Vagina (tissue), 2 donors: ENCODE results near the gene RPL15.
"Not testable (repeated sequence)": the region's sequence is repeated elsewhere in the genome, so short reads cannot be mapped to it uniquely, and the experiment has no call there.

Experiments used
- POLR2A ChIP-seq, 2 donors: fragments of 450-650 bp; IDR thresholded peaks; one replicate each; pipeline ENCODE4 v1.6.1; 2017; ENCODE audit warnings: antibody characterized with exemption in 2 of 2, mild to moderate bottlenecking in 2 of 2, moderate library complexity in 2 of 2
- POLR2AphosphoS5 ChIP-seq, 2 donors: sonication (generic); formaldehyde crosslinking; IDR thresholded peaks; one replicate each; pipeline ENCODE4 v1.9.0; 2017; ENCODE audit warnings: antibody characterized with exemption in 2 of 2, mild to moderate bottlenecking in 2 of 2, low read depth in 1 of 2; ENCODE audit not compliant: insufficient read depth in 1 of 2
- TF ChIP-seq, protein P1 (sequence below), 3 experiments: fragments of 450-650 bp in 2 of 3; fragments of 200-600 bp in 1 of 3; sonication (generic) in 1 of 3; IDR thresholded peaks; one replicate each; pipeline ENCODE4 v1.5.1; 2017 to 2019; ENCODE audit warnings: antibody characterized with exemption in 3 of 3, mild to moderate bottlenecking in 2 of 3, moderate library complexity in 2 of 3

DNA sequence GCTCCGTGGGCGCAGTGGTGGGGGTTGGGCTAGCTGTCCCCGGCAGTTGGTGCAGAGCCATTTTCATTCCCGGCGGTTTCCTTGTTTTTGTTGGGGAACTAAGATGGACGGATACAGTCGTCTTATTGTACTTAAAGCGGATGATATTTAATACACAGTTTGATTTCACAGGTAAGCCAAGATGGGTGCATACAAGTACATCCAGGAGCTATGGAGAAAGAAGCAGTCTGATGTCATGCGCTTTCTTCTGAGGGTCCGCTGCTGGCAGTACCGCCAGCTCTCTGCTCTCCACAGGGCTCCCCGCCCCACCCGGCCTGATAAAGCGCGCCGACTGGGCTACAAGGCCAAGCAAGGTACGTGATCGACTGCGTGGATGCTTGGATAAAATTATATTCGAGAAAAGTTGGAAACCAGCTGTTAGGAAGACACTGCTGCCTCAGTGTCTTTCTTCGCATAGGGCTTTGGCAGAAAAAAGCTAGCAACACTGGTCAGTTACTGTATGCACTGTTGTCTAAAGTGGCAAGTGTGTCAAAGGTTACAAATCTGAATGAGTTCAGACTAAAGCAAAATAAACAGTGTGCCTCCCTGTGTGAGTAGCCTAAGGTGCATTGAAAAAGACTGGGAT lies 859 bp downstream of the RPL15 start:
- TF ChIP-seq, protein P1, sequence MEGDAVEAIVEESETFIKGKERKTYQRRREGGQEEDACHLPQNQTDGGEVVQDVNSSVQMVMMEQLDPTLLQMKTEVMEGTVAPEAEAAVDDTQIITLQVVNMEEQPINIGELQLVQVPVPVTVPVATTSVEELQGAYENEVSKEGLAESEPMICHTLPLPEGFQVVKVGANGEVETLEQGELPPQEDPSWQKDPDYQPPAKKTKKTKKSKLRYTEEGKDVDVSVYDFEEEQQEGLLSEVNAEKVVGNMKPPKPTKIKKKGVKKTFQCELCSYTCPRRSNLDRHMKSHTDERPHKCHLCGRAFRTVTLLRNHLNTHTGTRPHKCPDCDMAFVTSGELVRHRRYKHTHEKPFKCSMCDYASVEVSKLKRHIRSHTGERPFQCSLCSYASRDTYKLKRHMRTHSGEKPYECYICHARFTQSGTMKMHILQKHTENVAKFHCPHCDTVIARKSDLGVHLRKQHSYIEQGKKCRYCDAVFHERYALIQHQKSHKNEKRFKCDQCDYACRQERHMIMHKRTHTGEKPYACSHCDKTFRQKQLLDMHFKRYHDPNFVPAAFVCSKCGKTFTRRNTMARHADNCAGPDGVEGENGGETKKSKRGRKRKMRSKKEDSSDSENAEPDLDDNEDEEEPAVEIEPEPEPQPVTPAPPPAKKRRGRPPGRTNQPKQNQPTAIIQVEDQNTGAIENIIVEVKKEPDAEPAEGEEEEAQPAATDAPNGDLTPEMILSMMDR (IDR thresholded peaks at IDR 0.05): not testable (repeated sequence)
- TF ChIP-seq POLR2A (IDR thresholded peaks at IDR 0.05); POLR2AphosphoS5 (IDR thresholded peaks at IDR 0.05; ENCODE audit: insufficient read depth in 1 of 2, low read depth in 1 of 2): not testable (repeated sequence)
